ENCODE data around the gene GABRR2. TPM values are rescaled to one million over a fixed set of nuclear protein-coding genes. Genes with fewer than 3 reads are reported as not detected.

GABRR2 gene
- total RNA-seq, 1 donor: not detected

DNA sequence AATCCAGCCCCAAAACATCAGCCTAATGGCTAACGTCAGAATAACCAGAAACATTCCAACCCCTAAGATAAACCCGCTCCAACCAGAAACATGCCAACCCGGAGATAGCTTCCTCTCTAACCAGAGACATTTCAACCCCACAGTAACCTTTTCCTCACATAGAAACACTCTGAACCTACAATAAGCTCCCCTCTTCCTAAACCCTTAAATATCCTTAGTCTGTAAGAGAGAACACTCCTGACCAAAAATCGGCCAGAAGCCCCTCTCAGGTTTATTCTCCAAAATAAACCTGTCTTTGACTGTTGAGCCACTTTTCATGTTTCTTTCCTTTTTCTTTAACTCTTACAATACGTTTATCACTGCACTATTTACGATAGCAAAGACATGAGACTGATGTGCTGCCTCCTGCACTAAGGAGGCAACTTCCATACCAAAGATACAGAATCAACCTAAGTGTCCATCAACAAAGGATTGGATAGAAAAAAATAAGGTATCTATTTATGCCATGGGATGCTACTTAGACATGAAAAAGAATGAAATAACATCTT lies 5.0 kb upstream of the GABRR2 start:
- Histone ChIP-seq H3K9me3 (ENCODE audit: low read depth, low read length) (no peaks in the 10 kb centered on the region), H4K20me1 (ENCODE audit: insufficient read depth, low read length) (no peaks in the 10 kb centered on the region), H3K27ac (ENCODE audit: low read depth, low read length) (no peak overlapping the region), H3K4me2 (ENCODE audit: insufficient read depth, low read length) (no peak overlapping the region), H3K4me1 (ENCODE audit: insufficient read depth, low read length) (no peaks in the 10 kb centered on the region), H2AFZ (ENCODE audit: low read length) (no peak overlapping the region), H3K4me3 (ENCODE audit: insufficient read depth, low read length) (no peak overlapping the region), H3K79me2 (ENCODE audit: insufficient read depth, low read length) (no peaks in the 10 kb centered on the region), H3K36me3 (ENCODE audit: insufficient read depth, low read length) (no peaks in the 10 kb centered on the region), H3K27me3 (ENCODE audit: insufficient read depth, low read length) (no peaks in the 10 kb centered on the region)
- no peak for DNase-seq (ENCODE audit: insufficient read length, low spot score, missing footprints)
- TF ChIP-seq, protein P1, sequence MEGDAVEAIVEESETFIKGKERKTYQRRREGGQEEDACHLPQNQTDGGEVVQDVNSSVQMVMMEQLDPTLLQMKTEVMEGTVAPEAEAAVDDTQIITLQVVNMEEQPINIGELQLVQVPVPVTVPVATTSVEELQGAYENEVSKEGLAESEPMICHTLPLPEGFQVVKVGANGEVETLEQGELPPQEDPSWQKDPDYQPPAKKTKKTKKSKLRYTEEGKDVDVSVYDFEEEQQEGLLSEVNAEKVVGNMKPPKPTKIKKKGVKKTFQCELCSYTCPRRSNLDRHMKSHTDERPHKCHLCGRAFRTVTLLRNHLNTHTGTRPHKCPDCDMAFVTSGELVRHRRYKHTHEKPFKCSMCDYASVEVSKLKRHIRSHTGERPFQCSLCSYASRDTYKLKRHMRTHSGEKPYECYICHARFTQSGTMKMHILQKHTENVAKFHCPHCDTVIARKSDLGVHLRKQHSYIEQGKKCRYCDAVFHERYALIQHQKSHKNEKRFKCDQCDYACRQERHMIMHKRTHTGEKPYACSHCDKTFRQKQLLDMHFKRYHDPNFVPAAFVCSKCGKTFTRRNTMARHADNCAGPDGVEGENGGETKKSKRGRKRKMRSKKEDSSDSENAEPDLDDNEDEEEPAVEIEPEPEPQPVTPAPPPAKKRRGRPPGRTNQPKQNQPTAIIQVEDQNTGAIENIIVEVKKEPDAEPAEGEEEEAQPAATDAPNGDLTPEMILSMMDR (IDR thresholded peaks at IDR 0.05; ENCODE audit: extremely low read depth, low read depth, low read length): no peak

DNA sequence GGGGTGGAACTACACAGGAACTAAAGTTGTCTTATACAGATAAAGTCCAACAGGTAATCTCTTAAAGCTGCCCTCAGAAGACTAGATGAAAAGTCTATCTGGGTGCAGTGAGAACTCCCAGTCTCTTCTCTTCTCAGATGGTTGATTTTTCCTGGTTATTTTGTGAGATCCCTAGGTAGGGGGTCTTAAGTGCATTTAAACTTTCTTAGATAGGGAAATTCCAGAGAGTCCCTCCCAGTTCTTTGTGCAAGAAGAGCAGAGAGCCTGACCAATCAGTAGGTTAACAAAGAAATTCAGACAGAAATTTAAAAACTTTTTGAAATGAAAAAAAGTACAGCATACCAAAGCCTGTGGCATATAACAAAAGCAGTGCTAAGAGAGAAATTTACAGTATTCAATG lies 2.0 kb upstream of the GABRR2 start:
- DNase-seq (ENCODE audit: insufficient read length, low spot score, missing footprints): no peak
- no peak overlapping the region for H3K4me3 ChIP-seq (ENCODE audit: insufficient read depth, low read length)
- H2AFZ ChIP-seq (ENCODE audit: low read length): no peak overlapping the region
- peaks cover 8% of the 10 kb centered on the region for H4K20me1 ChIP-seq (ENCODE audit: insufficient read depth, low read length)
- no peak overlapping the region for H3K4me2 ChIP-seq (ENCODE audit: insufficient read depth, low read length)
- TF ChIP-seq, protein P1 (IDR thresholded peaks at IDR 0.05; ENCODE audit: extremely low read depth, low read depth, low read length): no peak
- no peaks in the 10 kb centered on the region for H3K27me3 ChIP-seq (ENCODE audit: insufficient read depth, low read length)
- peaks cover 4% of the 10 kb centered on the region for H3K36me3 ChIP-seq (ENCODE audit: insufficient read depth, low read length)
- H3K4me1 ChIP-seq (ENCODE audit: insufficient read depth, low read length): peaks cover 14% of the 10 kb centered on the region
- H3K79me2 ChIP-seq (ENCODE audit: insufficient read depth, low read length): no peaks in the 10 kb centered on the region
- H3K9me3 ChIP-seq (ENCODE audit: low read depth, low read length): no peaks in the 10 kb centered on the region
- H3K27ac ChIP-seq (ENCODE audit: low read depth, low read length): no peak overlapping the region

DNA sequence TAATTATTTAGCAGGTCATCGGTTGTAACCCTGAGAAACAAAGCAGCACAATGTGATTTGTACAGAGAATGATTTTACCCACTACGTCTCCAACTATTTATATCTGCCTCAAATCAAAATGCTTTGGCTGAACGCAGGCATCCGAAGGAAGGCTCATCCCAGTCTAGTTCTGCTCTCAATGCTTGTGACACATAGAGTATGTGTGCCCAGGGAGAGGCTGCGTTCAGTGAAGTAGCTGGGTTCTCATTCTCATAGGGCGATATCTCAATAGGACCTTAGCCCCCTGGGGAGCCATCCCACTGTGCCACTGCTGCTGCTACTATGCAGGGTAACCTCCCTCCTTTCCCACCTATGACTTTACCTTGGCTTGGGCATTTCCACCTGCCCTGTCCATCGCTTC lies 407 bp downstream of the GABRR2 start:
- Histone ChIP-seq H3K4me2 (ENCODE audit: insufficient read depth, low read length) (no peak overlapping the region), H3K4me3 (ENCODE audit: insufficient read depth, low read length) (no peak overlapping the region), H3K27ac (ENCODE audit: low read depth, low read length) (no peak overlapping the region), H3K79me2 (ENCODE audit: insufficient read depth, low read length) (no peaks in the 10 kb centered on the region), H3K27me3 (ENCODE audit: insufficient read depth, low read length) (peaks cover 5% of the 10 kb centered on the region), H2AFZ (ENCODE audit: low read length) (no peak overlapping the region), H3K36me3 (ENCODE audit: insufficient read depth, low read length) (peaks cover 4% of the 10 kb centered on the region), H3K4me1 (ENCODE audit: insufficient read depth, low read length) (peaks cover 28% of the 10 kb centered on the region), H3K9me3 (ENCODE audit: low read depth, low read length) (no peaks in the 10 kb centered on the region), H4K20me1 (ENCODE audit: insufficient read depth, low read length) (peaks cover 12% of the 10 kb centered on the region)
- DNase-seq (ENCODE audit: insufficient read length, low spot score, missing footprints): no peak
- TF ChIP-seq, protein P1 (IDR thresholded peaks at IDR 0.05; ENCODE audit: extremely low read depth, low read depth, low read length): no peak

DNA sequence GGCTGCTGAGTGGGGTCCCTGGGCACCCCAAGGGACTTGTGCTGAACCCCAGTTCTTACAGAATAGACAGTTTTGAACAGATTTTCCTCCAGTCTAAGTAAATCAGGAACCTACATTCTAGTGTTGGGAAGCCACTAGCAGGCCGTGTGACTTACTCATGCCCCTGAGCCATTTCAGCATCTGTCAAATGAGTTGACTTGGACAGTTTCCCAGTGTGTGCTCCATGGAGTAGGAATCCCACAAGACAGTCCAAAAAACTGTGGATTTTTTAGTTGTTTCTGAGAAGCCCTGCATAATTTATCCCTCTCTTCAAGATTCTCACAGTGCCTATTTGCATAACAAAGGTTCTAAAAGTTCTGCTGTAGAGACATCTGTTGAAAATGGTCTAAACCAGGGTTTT lies 2.1 kb downstream of the GABRR2 start:
- Histone ChIP-seq H3K9me3 (ENCODE audit: low read depth, low read length) (no peaks in the 10 kb centered on the region), H3K36me3 (ENCODE audit: insufficient read depth, low read length) (peaks cover 4% of the 10 kb centered on the region), H3K4me1 (ENCODE audit: insufficient read depth, low read length) (peaks cover 28% of the 10 kb centered on the region), H4K20me1 (ENCODE audit: insufficient read depth, low read length) (peaks cover 12% of the 10 kb centered on the region), H3K4me2 (ENCODE audit: insufficient read depth, low read length) (no peak overlapping the region), H3K27me3 (ENCODE audit: insufficient read depth, low read length) (peaks cover 22% of the 10 kb centered on the region), H3K4me3 (ENCODE audit: insufficient read depth, low read length) (no peak overlapping the region), H3K27ac (ENCODE audit: low read depth, low read length) (no peak overlapping the region), H3K79me2 (ENCODE audit: insufficient read depth, low read length) (no peaks in the 10 kb centered on the region), H2AFZ (ENCODE audit: low read length) (no peak overlapping the region)
- DNase-seq (ENCODE audit: insufficient read length, low spot score, missing footprints): peak; percentile 83
- TF ChIP-seq, protein P1 (IDR thresholded peaks at IDR 0.05; ENCODE audit: extremely low read depth, low read depth, low read length): no peak
